ENCODE data around the gene NEK9. TPM values are rescaled to one million over a fixed set of nuclear protein-coding genes. Genes with fewer than 3 reads are reported as not detected.
A peak's percentile ranks its signal among the peaks of the same experiment; 100 is the strongest.

Gene NEK9
- total RNA-seq, 6 donors from 2014 or later: 37.5 to 96.4 (median 78.9) TPM

DNA sequence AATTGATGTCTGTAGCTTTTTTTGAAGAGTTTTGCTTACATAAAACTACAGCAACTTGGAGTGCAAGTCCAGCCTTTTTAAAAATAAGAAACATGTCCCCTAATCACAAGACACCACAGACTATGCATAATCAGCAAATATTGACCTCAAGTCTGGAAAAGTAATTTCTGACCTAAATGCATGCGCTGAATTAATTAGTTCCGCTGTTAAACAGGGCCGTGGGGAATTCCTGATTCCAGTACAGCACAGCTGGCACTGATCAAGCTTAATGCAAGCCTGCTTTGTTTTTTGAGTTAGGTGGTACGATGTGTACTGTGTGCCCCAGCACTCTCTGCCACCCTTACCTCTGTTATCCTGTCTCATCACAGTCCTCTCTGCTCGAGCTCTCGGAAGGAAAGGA lies 84.8 kb downstream of the NEK9 start:
- Histone ChIP-seq H3K27me3 (no peaks in the 10 kb centered on the region), H3K27ac (peak overlapping the region in 3 of 4 donors; percentile 16 to 53 (median 23)), H3K9me3 (no peaks in the 10 kb centered on the region), H3K4me3 (no peak overlapping the region), H3K36me3 (peaks cover 0 to 29% (median 6%) of the 10 kb centered on the region in 4 donors), H3K4me1 (peaks cover 22 to 47% (median 30%) of the 10 kb centered on the region in 4 donors)
- DNase-seq: no peak
- no peak for ATAC-seq (ENCODE audit: low FRiP score in 2 of 2)
- TF ChIP-seq POLR2AphosphoS5 (IDR thresholded peaks at IDR 0.05): no peak
- TF ChIP-seq POLR2A (IDR thresholded peaks at IDR 0.05): no peak
- no peak for TF ChIP-seq EP300 (IDR thresholded peaks at IDR 0.05)
- TF ChIP-seq, protein P1, sequence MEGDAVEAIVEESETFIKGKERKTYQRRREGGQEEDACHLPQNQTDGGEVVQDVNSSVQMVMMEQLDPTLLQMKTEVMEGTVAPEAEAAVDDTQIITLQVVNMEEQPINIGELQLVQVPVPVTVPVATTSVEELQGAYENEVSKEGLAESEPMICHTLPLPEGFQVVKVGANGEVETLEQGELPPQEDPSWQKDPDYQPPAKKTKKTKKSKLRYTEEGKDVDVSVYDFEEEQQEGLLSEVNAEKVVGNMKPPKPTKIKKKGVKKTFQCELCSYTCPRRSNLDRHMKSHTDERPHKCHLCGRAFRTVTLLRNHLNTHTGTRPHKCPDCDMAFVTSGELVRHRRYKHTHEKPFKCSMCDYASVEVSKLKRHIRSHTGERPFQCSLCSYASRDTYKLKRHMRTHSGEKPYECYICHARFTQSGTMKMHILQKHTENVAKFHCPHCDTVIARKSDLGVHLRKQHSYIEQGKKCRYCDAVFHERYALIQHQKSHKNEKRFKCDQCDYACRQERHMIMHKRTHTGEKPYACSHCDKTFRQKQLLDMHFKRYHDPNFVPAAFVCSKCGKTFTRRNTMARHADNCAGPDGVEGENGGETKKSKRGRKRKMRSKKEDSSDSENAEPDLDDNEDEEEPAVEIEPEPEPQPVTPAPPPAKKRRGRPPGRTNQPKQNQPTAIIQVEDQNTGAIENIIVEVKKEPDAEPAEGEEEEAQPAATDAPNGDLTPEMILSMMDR (IDR thresholded peaks at IDR 0.05): no peak
- 81 to 85% methylated on average over 6 of the region's 6 CpGs for WGBS, 2 donors

DNA sequence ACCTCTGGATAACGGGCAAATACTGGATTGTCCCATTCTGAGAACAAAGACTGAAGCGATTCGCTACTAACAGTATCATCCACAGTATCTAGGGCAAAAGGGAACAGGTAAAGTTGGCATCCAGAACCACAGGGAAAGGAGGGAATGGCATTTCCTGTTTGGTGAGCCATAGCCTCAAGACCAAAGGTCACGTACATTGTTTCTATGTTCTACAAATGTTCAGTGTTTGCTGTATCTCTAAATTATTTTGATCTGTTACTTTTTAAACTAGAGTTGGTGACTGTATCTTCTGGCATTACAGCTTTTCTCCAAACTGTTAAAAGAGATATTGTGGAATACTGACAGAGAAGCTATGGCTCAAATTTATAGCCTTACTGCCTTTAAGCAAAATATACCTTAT lies 85.2 kb downstream of the NEK9 start:
- no peaks in the 10 kb centered on the region for H3K27me3 ChIP-seq
- 85 to 89% methylated on average over 4 of the region's 4 CpGs for WGBS, 2 donors
- ATAC-seq (ENCODE audit: low FRiP score in 2 of 2): no peak
- peak overlapping the region; percentile 16 to 53 (median 32) for H3K27ac ChIP-seq
- TF ChIP-seq POLR2AphosphoS5 (IDR thresholded peaks at IDR 0.05): no peak
- TF ChIP-seq, protein P1 (IDR thresholded peaks at IDR 0.05): no peak
- no peak for TF ChIP-seq POLR2A (IDR thresholded peaks at IDR 0.05)
- TF ChIP-seq EP300 (IDR thresholded peaks at IDR 0.05): no peak
- DNase-seq: no peak
- peaks cover 22 to 47% (median 30%) of the 10 kb centered on the region in 4 donors for H3K4me1 ChIP-seq
- H3K36me3 ChIP-seq: peaks cover 0 to 34% (median 6%) of the 10 kb centered on the region in 4 donors
- no peak overlapping the region for H3K4me3 ChIP-seq
- H3K9me3 ChIP-seq: no peaks in the 10 kb centered on the region

DNA sequence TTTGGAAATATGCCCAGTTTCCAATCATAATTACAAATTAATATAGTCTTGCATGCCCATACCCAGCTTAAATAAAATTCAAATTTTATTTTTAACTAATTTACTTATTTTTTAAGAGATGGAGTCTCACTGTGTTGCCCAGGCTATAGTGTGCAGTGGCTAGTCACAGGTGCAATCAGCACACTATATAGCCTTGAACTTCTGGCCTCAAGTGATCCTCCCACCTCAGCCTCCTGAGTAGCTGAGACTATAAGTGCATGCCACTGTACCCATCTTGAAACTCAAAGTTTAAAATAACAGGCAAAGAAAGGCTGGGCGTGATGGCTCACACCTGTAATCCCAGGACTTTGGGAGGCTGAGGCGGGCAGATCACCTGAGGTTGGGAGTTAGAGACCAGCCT lies 85.9 kb downstream of the NEK9 start:
- peak overlapping the region in 3 of 4 donors; percentile 40 to 61 (median 53) for H3K27ac ChIP-seq
- ATAC-seq (ENCODE audit: low FRiP score in 2 of 2) (no peak), DNase-seq (no peak)
- TF ChIP-seq POLR2AphosphoS5 (IDR thresholded peaks at IDR 0.05) (no peak), EP300 (IDR thresholded peaks at IDR 0.05) (no peak), POLR2A (IDR thresholded peaks at IDR 0.05) (no peak)
- TF ChIP-seq, protein P1 (IDR thresholded peaks at IDR 0.05): no peak
- 97 to 100% methylated on average over 2 of the region's 2 CpGs for WGBS, 2 donors
- no peak overlapping the region for H3K4me3 ChIP-seq
- H3K36me3 ChIP-seq: peaks cover 0 to 39% (median 6%) of the 10 kb centered on the region in 4 donors
- H3K9me3 ChIP-seq: no peaks in the 10 kb centered on the region
- peaks cover 22 to 47% (median 28%) of the 10 kb centered on the region in 4 donors for H3K4me1 ChIP-seq
- H3K27me3 ChIP-seq: no peaks in the 10 kb centered on the region

DNA sequence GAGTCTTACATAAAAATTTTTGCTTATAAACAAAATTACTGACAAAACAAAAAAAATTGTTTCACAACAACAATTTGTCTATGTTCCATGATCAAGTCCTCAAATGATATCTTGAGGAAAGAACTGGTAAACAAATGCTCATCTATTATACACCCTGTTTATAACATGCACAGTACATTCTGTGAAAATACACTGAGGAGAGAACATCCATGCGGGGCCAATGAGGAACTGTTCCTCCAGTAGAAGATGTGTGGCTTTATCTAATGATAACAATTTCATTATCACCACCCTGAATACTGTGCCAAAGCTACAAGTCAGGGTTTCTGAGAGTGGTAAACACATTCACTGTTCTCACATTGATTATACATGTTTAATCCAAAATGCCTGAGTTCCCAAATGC lies 86.3 kb downstream of the NEK9 start:
- Histone ChIP-seq H3K27ac (peak overlapping the region in 2 of 4 donors; percentile 53 to 61), H3K27me3 (no peaks in the 10 kb centered on the region), H3K9me3 (no peaks in the 10 kb centered on the region), H3K4me3 (no peak overlapping the region), H3K4me1 (peaks cover 22 to 44% (median 26%) of the 10 kb centered on the region in 4 donors), H3K36me3 (peaks cover 0 to 40% (median 6%) of the 10 kb centered on the region in 4 donors)
- 52 to 71% methylated on average over 1 of the region's 1 CpG for WGBS, 2 donors
- ATAC-seq (ENCODE audit: low FRiP score in 2 of 2): no peak
- no peak for TF ChIP-seq POLR2AphosphoS5 (IDR thresholded peaks at IDR 0.05)
- TF ChIP-seq EP300 (IDR thresholded peaks at IDR 0.05): peak in 2 of 4 donors; percentile 71 to 93
- DNase-seq: no peak

DNA sequence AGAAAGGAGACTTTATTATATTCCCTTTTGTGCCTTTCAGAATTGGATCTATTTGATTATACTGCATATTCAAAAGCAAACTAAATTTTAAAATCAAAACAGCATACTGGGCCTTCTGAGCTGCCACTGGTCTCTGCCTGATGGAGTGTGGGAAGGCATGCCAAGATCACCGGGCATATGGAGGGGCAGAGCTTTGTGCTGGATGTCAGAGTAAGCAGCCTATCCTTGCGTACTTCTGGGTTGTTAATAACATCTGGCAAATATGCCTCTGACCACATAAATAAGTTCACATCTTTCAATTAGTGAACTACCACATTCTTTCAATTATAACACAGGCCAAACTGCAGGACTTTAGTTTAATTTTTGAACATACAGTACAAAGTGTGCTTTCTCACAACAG lies 93.9 kb downstream of the NEK9 start:
- H3K9me3 ChIP-seq: no peaks in the 10 kb centered on the region
- H3K36me3 ChIP-seq: peaks cover 5 to 82% (median 23%) of the 10 kb centered on the region in 4 donors
- H3K4me1 ChIP-seq: no peaks in the 10 kb centered on the region
- H3K4me3 ChIP-seq: no peak overlapping the region
- DNase-seq (no peak), ATAC-seq (ENCODE audit: low FRiP score in 2 of 2) (no peak)
- no peak overlapping the region for H3K27ac ChIP-seq
- WGBS, 2 donors: 95 to 96% methylated on average over 2 of the region's 2 CpGs
- H3K27me3 ChIP-seq: no peaks in the 10 kb centered on the region
- no peak for TF ChIP-seq POLR2AphosphoS5 (IDR thresholded peaks at IDR 0.05)
- no peak for TF ChIP-seq POLR2A (IDR thresholded peaks at IDR 0.05)
- TF ChIP-seq, protein P1 (IDR thresholded peaks at IDR 0.05): no peak
- TF ChIP-seq EP300 (IDR thresholded peaks at IDR 0.05): no peak

Data from upper lobe of left lung (tissue), 6 donors.